ENCODE results near the gene C11orf24. TPM values are rescaled to one million over a fixed set of nuclear protein-coding genes. Genes with fewer than 3 reads are reported as not detected.
"Not testable (repeated sequence)": the region's sequence is repeated elsewhere in the genome, so short reads cannot be mapped to it uniquely, and the experiment has no call there.

The C11orf24 gene
- polyA plus RNA-seq, 2 of the 4 experiments (the other 2 are of a cell fraction): 29.4 to 43.8 TPM

GRCh38 chr11:68287419-68287818 is 15.6 kb upstream of the C11orf24 start:
- no peak for TF ChIP-seq FOSB (CRISPR knock-in tag; IDR thresholded peaks at IDR 0.05)
- no peak for TF ChIP-seq MYC (IDR thresholded peaks at IDR 0.05; ENCODE audit: borderline replicate concordance, low read length)
- no peak for TF ChIP-seq EP300 (IDR thresholded peaks at IDR 0.05)
- TF ChIP-seq ELK1 (IDR thresholded peaks at IDR 0.05; ENCODE audit: low read depth, low read length): no peak
- no peak for TF ChIP-seq NFE2L2 (conservative IDR thresholded peaks at IDR 0.05; ENCODE audit: low read length)
- TF ChIP-seq PHF8 (IDR thresholded peaks at IDR 0.05; ENCODE audit: borderline replicate concordance, low read depth): no peak
- no peak for TF ChIP-seq HES2 (IDR thresholded peaks at IDR 0.05)
- TF ChIP-seq KDM1A (IDR thresholded peaks at IDR 0.05; ENCODE audit: low read depth): no peak
- TF ChIP-seq FOXS1 (CRISPR knock-in tag; IDR thresholded peaks at IDR 0.05): no peak
- no peak for TF ChIP-seq ZNF302 (CRISPR knock-in tag; IDR thresholded peaks at IDR 0.05)
- no peak for TF ChIP-seq ATOH8 (CRISPR knock-in tag; IDR thresholded peaks at IDR 0.05; ENCODE audit: low read depth)
- no peak for TF ChIP-seq TP53 (CRISPR knock-in tag; IDR thresholded peaks at IDR 0.05)
- TF ChIP-seq KDM5A (IDR thresholded peaks at IDR 0.05): no peak
- no peak for TF ChIP-seq CBX2 (IDR thresholded peaks at IDR 0.05; ENCODE audit: borderline replicate concordance, low read depth)
- TF ChIP-seq NPAS2 (CRISPR knock-in tag; IDR thresholded peaks at IDR 0.05; ENCODE audit: borderline replicate concordance): no peak
- no peak for TF ChIP-seq JUNB (IDR thresholded peaks at IDR 0.05)
- TF ChIP-seq E2F6 (IDR thresholded peaks at IDR 0.05; ENCODE audit: borderline replicate concordance, low read depth): no peak
- FAIRE-seq: no peak
- WGBS (ENCODE audit: missing lambda C conversion rate): 63% methylated on average over 8 of the region's 8 CpGs
- peaks cover 18% of the 10 kb centered on the region for H3K9me3 ChIP-seq
- no peak for ATAC-seq
- ChIA-PET POLR2A (interaction anchor here (0.6 kb wide), 1 partner anchor 10 kb away, joined by 3 read pairs; no protein-coding TSS in a partner anchor), CTCF (interaction anchor here (1.0 to 9.2 kb wide), 4 partner anchors 11 to 658 kb away, joined by 4 to 78 read pairs (median 8); partner anchors contain the start of gene NUDT8)
- H3K4me2 ChIP-seq: no peak overlapping the region
- no peak overlapping the region for H3K4me3 ChIP-seq
- no peaks in the 10 kb centered on the region for H3K4me1 ChIP-seq
- DNase-seq (ENCODE audit: low read depth in 1 of 2, low spot score in 1 of 2): no peak
- no peak overlapping the region for H3K27ac ChIP-seq

- DNase-seq (ENCODE audit: low read depth in 1 of 2, low spot score in 1 of 2); H3K4me2 ChIP-seq; H3K27ac ChIP-seq; ATAC-seq; H3K4me1 ChIP-seq; FAIRE-seq; H3K4me3 ChIP-seq; POLR2A ChIA-PET: not testable (repeated sequence)
- H3K9me3 ChIP-seq: peaks cover 14% of the 10 kb centered on the region
- CTCF ChIA-PET: interaction anchor here (0.6 to 9.2 kb wide), 4 partner anchors 14 to 763 kb away, joined by 3 to 78 read pairs (median 4); no protein-coding TSS in a partner anchor
- WGBS (ENCODE audit: missing lambda C conversion rate): 69% methylated on average over 3 of the region's 3 CpGs
These were observed 12.8 kb upstream of the C11orf24 start for GRCh38 chr11:68284588-68284987.

- FAIRE-seq (no peak), DNase-seq (ENCODE audit: low read depth in 1 of 2, low spot score in 1 of 2) (no peak)
These were observed 11.1 kb upstream of the C11orf24 start for GRCh38 chr11:68282861-68283230.

More at GRCh38 chr11:68282861-68283230, 11.1 kb upstream of the C11orf24 start:
- ChIA-PET CTCF (interaction anchor here (1.1 to 9.2 kb wide), 3 partner anchors 12 to 25 kb away, joined by 4 to 78 read pairs (median 5); no protein-coding TSS in a partner anchor), POLR2A (no interaction called here)
- 83% methylated on average over 14 of the region's 14 CpGs for WGBS (ENCODE audit: missing lambda C conversion rate)
- Histone ChIP-seq H3K4me3 (no peak overlapping the region), H3K27ac (no peak overlapping the region), H3K4me1 (no peaks in the 10 kb centered on the region), H3K9me3 (0 out of 3 replicates have a peak, but pooled peaks cover under 1% of the 10 kb centered on the region), H3K4me2 (no peak overlapping the region)
- ATAC-seq: 0 out of 6 replicates have a peak, but pooled peaks of 1 of the 2 experiments have one; percentile 19
- TF ChIP-seq HOXB5 (CRISPR knock-in tag; IDR thresholded peaks at IDR 0.05): no peak
- no peak for TF ChIP-seq KDM5A (IDR thresholded peaks at IDR 0.05)
- TF ChIP-seq HES2 (IDR thresholded peaks at IDR 0.05): no peak
